HG03045 (cell line): ENCODE measurements around the gene YIPF2.
"Not testable (repeated sequence)": the region's sequence is repeated elsewhere in the genome, so short reads cannot be mapped to it uniquely, and the experiment has no call there.

Experiments used
- ATAC-seq: cut with Tn5 transposase; IDR thresholded peaks from one replicate; pipeline ENCODE4 v1.9.1; 2021; ENCODE audit warnings: mild to moderate bottlenecking, moderate library complexity; ENCODE audit not compliant: unreplicated experiment

Gene YIPF2

GRCh38 chr19:10928563-10929401, at the start of gene YIPF2, which contains the start of gene TIMM29:
TSS of gene YIPF2 (minus strand) at chr19:10928639. CDS start at chr19:10928410, 229 bp downstream.
TSS of gene TIMM29 (plus strand) at chr19:10928811. CDS start at chr19:10928823, 12 bp downstream.
- peak; percentile 68 for ATAC-seq

GRCh38 chr19:10977742-10978092, 49.3 kb upstream of the YIPF2 start:
- no peak for ATAC-seq

- ATAC-seq, result no peak
Observed at GRCh38 chr19:10976131-10976892, 47.9 kb upstream of the YIPF2 start.

DNA sequence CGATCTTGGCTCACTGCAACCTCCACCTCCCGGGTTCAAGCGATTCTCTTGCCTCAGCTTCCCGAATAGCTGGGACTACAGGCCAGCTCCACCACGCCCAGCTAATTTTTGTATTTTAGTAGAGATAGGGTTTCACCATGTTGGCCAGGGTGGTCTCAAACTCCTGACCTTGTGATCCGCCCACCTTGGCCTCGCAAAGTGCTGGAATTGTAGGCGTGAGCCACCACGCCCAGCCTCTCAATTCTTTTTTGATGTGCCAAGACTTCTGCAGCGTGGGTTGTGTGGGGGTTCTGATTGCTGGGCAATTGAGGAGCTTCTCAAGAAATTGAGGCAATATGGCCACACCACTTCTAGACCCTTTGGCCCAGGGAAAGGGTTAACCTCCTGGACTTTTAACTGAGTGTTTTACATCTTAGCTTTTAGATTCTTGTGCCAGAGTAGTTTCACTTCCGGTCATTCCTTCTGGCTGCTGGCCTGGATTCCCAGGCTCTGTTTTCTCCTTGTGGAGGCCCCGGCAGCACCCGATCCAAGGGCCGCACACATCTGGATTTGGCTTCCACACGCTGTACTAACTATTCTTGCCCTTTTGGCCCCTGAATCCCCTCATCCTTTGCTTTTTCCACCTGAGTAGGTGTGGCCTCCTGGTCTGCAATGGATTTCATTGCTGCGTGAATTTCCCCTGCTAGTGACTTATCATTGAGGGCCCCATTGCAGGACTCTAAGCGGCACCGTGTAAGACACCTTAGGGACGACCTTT, 47.1 kb upstream of the YIPF2 start:
- ATAC-seq, result no peak

- no peak for ATAC-seq
Observed at GRCh38 chr19:10971107-10971726, 42.8 kb upstream of the YIPF2 start.

DNA sequence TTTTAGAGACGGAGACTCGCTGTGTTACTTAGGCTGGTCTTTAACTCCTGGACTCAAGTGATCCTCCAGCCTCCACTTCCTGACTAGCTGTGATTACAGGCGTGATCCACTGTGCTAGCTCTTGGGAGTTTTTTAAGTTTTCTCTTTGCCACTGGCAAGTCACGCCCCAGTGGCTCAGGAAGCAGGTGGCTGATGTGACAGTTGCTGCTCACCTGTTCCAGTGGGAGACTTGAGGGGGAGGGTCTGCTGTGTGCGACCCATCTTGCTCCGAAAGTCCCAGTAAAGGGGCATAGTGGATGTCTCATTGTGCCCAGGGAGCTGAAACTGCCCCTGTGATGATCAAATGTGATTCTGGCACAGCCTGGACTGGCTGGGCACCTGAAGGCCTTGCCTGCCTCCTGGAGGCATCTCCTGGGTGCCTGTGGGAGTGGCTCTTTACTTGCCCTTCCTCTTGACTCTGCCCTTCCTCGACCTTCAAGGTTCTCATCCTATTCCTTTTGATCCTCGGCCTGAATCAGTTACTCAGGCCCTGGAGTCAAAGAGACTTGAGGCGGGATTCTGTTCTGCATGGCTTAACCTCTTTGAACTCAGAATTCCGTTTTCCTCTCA, 40.2 kb upstream of the YIPF2 start:
- no peak for ATAC-seq

DNA sequence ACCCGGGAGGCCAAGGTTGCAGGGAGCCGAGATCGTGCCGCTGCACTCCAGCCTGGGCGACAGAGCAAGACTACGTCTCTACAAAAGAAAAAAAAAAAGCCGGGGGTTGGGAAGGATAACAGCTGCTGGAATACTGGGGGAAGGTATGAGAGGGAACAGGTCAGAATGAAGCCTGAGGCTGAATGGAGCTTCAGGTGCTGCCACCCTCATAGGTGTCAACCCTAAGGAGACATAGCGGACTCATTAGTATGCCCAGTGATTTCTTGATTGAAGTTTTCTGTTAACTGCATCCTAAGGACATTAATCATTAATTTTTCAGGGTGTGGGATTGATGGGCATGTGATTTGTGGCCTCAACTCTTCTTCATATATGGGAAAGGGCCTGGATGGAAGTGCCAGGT, 38.4 kb upstream of the YIPF2 start:
- ATAC-seq, result no peak

DNA sequence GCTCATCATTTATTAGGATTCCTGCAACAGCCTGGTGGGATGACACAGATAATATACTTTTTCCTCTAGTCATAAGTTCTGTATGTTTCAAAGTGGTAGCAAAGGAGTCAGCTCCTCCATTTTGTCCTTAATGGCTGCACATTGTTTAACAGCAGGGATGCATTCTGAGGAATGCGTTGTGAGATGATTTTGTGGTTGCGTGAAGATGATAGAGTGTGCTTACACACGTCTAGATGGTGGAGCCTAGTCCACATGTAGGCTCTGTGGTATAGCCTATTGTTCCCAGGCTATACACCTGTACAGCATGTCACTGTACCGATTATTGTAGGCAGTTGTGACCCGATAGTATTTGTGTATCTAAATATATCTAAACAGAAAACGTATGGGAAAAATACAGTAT, 37.0 kb upstream of the YIPF2 start:
- no peak for ATAC-seq

DNA sequence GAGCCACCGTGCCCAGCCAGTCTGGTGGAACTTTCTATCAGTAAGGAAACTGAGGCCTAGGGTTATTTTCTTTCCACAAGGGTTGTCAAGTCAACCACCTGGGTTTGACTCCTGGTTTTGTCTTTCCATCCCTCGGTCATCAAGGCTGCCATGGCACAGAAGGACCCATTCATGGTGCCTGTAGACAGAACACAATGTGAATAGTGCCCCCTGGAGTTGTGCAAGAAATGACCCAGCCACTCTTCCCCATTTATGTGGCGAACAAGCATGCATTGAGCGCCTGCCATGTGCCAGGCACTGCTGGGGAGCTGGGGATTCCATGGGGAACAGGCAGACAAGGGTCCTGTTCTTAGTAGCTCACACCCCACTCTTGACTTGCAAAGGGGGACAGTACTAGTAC, 36.5 kb upstream of the YIPF2 start:
- ATAC-seq, result no peak

DNA sequence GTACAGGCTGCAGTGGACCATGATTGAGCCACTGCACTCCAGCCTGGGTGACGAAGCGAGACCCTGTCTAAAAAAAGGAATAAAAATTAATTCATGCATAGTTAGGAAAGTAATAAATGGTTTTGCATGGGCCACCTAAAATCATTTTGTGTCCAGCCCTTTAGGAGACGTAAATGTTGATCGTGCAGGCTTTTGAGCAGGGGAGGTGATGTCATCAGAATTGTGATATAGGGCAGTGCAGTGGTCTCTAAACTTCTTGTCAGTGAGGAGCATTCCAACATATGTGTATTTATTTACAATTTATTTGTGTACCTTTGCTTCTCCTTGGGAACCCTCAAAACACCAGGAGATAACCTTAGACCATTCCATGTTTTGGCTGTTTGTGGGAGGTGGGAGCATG, 35.4 kb upstream of the YIPF2 start:
- ATAC-seq, result no peak

- no peak for ATAC-seq
Observed at GRCh38 chr19:10962863-10963262, 34.4 kb upstream of the YIPF2 start.

- peak; percentile 33 for ATAC-seq
Observed at GRCh38 chr19:10961073-10961860, 32.8 kb upstream of the YIPF2 start.

GRCh38 chr19:10960314-10961072, 32.1 kb upstream of the YIPF2 start, which contains the start of gene SMARCA4:
TSS of gene SMARCA4 (plus strand) at chr19:10961030. CDS start at chr19:10984152, 23,122 bp downstream.
- peak; percentile 81 for ATAC-seq

DNA sequence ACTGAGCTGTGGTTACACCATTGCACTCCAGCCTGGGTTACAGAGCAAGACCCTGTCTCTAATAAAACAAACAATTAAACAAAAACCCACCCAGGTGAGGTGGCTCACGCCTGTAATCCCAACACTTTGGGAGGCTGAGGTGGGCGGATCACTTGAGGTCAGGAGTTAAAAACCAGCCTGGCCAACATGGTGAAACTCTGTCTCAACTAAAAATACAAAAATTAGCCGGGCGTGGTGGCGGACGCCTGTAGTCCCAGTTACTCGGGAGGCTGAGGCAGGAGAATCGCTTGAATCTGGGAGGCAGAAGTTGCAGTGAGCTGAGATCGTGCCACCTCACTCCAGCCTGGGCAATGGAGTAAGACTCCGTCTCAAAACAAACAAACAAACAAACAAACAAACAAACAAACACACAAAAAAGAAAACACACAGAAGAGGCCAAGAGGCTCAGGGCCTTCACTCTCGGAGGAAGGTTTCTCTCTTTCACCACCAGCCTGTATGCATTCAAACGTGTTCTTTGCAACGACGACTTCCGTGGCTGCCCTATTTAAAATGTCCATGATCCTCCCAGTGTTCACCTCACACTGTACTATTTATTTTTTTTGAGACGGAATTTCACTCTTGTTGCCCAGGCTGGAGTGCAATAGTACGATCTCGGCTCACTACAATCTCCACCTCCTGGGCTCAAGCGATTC, 31.0 kb upstream of the YIPF2 start:
- ATAC-seq, result not testable (repeated sequence)

DNA sequence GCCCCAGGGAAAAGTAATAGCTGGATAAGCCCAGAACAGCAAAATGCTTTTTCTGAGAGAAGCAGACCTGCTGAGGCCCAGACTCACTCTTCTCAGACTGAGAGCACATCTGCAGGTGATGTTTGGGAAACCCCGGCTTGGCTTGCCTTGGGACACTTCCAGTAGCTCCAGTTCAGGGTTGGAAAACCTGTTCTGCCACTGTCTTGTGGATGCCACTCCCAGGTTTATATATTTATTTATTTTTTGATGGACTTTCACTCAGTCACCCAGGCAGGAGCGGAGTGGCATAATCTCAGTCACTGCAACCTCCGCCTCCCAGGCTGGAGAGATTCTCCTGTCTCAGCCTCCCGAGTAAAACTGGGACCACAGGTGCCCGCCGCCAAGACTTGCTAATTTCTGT, 24.4 kb upstream of the YIPF2 start:
- ATAC-seq, result no peak

DNA sequence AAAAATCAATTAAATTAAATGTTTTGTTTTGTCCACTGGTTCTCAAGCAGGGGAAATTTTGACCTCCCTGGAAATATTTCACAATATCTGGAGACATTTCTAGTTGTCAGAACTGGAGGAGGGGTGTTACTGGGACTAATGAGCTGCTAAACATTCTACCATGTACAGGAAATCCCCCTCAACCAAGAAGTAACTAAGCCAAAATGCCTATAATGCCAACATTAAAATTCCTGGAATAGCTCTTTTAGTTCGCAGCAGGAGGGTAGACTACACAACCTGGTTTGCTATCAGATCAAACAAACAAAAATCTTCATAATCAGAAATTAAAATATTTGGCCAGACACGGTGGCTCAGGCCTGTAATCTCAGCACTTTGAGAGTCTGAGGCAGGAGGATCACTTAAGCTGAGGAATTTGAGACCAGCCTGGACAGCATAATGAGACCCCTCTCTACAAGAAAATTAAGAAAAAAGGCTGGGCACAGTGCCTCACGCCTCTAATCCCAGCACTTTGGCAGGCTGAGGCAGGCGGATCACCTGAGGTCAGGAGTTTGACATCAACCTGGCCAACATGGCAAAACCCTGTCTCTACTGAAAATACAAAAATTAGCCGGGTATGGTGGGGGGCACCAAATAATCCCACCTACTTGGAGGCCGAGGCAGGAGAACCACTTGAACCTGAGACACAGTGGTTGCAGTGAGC, 18.7 kb upstream of the YIPF2 start:
- ATAC-seq, result no peak

GRCh38 chr19:10945264-10945663, 16.8 kb upstream of the YIPF2 start:
- ATAC-seq, result no peak

DNA sequence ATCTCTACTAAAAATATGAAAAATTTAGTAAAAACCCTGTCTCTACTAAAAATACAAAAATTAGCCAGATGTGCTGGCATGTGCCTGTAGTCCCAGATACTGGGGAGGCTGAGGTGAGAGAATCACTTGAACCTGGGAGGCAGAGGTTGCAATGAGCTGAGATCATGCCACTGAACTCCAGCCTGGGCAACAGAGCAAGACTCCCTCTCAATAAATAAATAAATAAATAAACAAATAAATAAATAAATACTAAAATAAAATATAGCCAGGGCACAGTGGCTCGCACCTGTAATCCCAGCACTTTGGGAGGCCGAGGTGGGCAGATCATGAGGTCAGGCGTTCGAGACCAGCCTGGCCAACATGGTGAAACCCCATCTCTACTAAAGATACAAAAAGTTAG, 15.0 kb upstream of the YIPF2 start:
- ATAC-seq, result not testable (repeated sequence)
